Inflammatory macrophage treated with lipopolysaccharide for 4 hours (primary cell): ENCODE data around the gene KAT6B.
A peak's percentile ranks its signal among the peaks of the same experiment; 100 is the strongest.

ENCODE experiments used
- DNase-seq: peaks from one replicate; pipeline ENCODE4 v3.0.0-alpha.2; 2020

The KAT6B gene

DNA sequence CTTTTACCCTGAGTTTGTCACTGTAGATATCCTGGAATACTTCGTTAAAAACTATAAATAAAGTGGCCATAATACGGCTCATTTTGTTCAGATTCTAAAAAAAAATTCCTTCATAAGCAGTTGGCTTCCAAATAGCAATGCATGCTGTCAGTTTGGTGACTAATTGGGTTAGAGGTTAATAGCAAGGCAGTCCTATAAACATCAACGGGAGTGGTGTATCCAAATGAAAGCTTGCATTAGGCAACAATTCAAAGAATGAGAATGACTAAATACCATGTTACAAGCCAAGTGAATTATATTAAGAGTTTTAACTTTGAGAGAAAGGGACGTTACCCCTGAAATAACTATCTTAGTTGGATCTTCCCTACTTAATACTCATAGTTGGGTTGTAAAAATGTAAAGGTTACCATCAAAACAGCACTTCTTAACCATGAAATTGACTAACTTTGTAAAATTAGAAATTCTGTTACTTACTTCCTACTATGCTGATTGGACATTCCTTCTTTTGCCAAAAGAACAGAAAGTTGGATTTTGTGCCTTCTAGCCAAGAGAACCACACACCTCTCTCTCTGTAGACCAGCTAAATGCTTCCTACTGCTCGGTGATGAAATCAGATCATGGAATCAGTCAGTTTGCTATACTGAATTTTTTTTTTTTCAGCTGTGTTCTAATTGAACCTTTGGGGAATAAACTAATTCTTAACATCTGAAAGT is 98.0 kb downstream of the KAT6B start:
- DNase-seq = peak; percentile 72

GRCh38 chr10:74925291-74925690 is 98.9 kb downstream of the KAT6B start:
- DNase-seq = no peak

GRCh38 chr10:74925708-74926107 is 99.3 kb downstream of the KAT6B start:
- no peak for DNase-seq

DNA sequence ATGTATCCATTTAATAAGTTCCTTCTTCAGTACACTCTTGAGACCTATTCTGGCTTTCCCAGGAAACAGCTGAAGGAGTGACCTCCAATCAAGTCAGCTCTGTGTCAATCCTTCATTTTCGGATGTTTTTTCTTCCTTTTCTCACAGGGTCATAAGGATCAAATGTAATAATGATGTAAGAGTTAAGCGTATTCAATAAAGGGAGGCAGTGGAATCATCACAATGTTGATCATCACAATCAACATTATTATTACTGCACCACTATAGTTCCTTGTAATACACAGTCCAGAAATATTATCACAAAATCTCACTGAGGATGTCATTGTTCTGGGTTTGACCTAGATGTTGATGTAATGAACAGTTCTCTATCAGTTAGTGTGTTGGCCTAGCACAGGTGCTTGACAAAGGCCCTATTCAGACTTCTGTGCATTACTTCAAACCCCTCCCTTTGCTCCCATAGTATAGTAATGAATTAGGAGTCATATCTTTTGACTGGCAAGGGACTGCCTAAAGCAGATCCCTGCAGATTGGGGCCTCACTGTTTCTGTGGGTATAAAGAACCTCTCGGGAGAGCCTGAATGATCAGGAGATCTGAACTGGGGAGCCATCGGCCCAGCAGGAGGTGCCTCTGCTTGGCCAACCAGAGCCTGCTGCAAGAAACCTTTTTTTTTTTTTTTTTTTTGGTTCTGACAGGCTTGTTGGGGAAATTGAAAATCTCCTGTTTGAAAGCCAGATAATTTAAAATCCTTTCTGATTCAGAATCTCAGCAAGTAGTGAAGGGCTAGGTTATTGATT is 100.6 kb downstream of the KAT6B start:
- no peak for DNase-seq

GRCh38 chr10:74927701-74928100 is 101.3 kb downstream of the KAT6B start:
- DNase-seq = no peak

- no peak for DNase-seq
Measured at GRCh38 chr10:74928742-74929191, 102.4 kb downstream of the KAT6B start.

DNA sequence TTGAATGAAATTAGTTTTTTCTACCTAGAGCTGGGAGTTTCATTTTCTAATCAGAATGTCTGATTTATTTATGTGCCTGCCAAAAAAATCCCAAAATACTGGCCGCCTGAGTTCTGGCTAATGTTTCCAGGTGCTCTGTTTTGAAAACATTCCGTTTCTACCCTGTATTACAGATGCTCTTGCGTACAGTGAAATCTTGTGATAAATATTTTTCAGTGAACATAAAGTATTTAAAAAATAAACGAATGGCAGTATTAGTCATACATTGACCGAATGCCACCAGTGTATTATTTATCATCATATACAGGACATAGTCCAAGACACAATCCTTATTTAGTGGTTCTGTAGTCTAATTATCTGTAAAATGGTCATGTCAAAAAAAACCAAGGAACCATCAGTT is 102.8 kb downstream of the KAT6B start:
- no peak for DNase-seq

GRCh38 chr10:74930965-74931364 is 104.6 kb downstream of the KAT6B start:
- DNase-seq = no peak

- DNase-seq = no peak
Measured at GRCh38 chr10:74932648-74933047, 106.2 kb downstream of the KAT6B start.

DNA sequence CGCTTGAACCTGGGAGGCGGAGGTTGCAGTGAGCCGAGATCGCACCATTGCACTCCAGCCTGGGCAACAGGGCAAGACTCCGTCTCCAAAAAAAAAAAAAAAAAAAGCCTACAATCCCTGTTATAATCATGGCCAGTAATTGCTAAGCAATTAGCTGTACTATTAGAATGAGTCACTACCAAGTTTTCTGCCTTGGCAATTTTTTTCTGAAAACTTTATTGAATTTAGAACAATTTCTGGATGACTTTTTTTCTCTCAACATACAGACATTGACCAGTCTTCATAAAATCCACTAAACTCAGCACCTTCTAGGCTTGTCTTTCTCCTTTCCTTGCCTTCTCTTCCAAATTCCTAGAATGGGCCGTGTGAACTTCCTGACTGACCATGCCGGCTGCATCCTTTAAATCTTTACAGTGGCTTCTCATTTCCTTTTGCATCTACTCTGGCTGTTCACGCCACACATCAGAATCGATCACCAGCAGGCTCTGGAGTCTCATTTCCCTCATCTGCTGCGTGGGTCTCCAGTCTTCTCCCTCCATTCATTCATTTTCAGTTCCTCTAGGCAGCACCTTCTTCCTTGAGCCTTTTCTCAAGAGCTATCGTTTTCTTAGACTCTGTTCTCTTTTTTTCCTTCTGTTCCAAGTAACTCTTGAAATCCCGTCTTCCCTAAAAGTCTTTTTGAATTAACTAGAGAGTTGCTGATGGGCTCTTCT is 107.9 kb downstream of the KAT6B start:
- DNase-seq = peak; percentile 45

DNA sequence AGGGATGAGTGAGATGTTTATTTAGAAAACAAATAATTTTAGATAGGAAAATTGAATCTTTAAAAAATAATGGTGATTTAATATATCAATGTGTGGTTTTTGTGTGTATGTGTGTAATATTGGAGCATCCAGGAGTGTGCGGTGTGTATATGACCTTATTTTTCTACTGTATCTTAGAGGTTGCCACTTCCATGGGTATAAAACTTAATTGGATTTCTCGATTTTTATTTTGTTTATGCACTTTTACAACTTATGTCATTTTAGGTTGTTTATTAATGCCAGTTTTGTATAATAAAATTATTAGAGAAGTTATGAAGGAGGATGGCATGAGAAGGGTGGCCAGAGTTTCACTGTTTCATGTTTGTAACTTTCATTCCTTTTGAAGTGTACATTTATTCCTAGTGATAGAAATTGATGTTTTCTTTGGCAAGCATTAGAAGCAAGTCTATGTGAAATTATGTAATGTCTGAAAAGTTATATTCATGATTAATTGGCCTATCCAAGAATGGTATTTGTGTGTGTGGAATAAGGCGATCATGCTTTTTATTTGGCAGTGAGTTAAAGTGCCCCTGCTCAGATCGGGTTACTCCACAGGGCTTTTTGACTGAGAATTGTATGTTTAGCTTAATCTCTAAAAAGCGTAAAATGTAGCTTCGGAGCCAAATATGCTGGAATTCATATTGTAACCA is 110.3 kb downstream of the KAT6B start:
- DNase-seq = no peak

- DNase-seq = no peak
Measured at GRCh38 chr10:74937266-74937856, 111.0 kb downstream of the KAT6B start.

DNA sequence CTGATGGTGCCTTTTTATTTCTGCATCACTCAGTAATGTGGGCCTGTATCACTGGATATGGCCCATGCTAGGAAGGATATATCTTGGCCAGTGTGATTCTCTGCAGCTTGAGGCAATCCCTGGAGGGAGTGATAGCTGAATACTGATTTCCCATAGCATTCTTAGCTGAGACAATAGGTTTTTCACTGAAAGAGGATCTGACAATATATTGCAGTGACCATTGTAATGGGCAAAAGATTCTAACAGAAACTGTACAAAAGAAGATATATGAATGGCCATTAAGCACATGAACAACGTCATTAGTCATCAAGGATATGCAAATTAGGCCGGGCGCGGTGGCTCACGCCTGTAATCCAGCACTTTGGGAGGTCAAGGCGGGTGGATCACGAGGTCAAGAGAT is 117.8 kb downstream of the KAT6B start:
- DNase-seq = no peak

- DNase-seq = no peak
Measured at GRCh38 chr10:74947781-74948401, 121.5 kb downstream of the KAT6B start.

DNA sequence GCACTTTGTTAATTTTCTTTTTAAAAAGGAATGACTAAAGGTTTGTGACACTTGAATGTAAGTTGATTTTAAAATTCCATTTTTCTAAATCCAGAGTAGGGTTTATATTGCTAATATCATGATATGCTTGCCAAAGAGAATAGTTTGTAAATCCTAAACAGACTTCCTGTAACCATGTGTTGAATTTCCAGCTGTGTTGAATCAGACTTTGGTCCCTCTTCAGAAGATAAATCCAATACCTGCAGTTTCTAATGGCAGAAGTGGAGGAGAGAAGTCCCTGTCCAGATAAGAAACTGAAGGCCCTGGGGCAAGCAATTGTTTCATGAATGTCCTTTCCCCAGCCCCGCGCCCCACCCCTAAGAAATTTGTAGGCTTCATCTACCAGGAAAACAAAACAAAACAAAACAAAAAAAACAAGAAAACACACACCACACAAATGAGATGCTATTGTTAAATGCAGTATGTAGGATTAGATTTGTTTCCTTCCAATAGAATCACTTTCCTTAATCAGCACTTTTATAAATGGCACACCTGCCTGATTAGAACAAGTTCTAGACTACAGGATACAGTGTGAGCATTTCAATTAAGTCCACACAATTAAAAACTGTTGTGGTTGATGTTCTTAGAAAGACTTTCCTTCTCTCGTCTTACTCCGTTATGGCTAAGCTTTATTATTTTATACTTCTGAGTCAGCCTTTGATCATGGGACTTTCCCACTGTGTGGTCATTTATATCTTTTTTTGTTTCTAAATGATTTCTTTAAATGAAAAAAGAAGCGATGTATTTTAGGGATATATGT is 122.8 kb downstream of the KAT6B start:
- no peak for DNase-seq

GRCh38 chr10:74949843-74950765 is 123.7 kb downstream of the KAT6B start:
- no peak for DNase-seq

GRCh38 chr10:74953214-74953613 is 126.8 kb downstream of the KAT6B start:
- no peak for DNase-seq

GRCh38 chr10:74955796-74956195 is 129.4 kb downstream of the KAT6B start:
- peak; percentile 7 for DNase-seq

DNA sequence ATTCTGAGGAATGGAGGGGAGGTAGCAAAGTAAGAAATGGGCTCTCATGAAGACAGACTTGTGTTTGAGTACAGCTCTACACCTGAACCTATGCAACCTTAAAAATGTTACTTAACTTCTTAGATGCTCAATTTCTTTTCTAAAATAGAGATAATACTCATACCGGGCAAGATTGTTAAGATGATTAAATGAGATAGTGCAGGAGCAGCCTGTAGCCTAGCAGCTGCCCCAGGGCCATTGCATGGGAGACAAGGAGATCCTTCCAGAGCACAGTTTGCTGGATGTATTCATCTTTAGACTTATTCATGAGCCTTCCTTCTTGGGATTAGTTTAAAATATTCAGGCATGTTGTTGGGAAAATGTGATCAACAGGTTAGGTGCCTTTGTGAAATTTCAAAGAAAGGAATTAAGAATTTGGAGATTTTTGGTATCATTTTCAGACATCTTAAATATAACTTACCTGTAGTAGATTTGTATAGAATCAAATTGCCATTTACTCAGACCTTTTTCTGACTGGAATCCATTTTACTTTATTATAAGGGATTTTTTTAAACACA is 130.2 kb downstream of the KAT6B start:
- DNase-seq = no peak
